K562 (cell line): Measurements from ENCODE around the gene SARS2. TPM values are rescaled to one million over a fixed set of nuclear protein-coding genes. Genes with fewer than 3 reads are reported as not detected.
A peak's percentile ranks its signal among the peaks of the same experiment; 100 is the strongest.

ENCODE experiments used
- ATAC-seq: fragments of 200-7000 bp; cut with Tn5 transposase; 3 replicates; pipeline ENCODE4 v1.9.1; 2020; ENCODE audit warnings: moderate library complexity
- BruUV-seq: library from RNA; stranded (reverse); fragments of 400-500 nt; replicated peaks from 2 replicates; lab custom pipeline; 2021; lab: Mats Ljungman, UMichigan
- CTCF ChIA-PET: fragments of 300-600 bp; formaldehyde crosslinking; extraction: SDS; loops from one replicate; lab custom pipeline; 2021; ENCODE audit warnings: low intra/inter-chr PET ratio; lab: Yijun Ruan, JAX
- POLR2A ChIA-PET: fragments of 300-600, 350-650 bp; sonication (Branson Sonifier 250); formaldehyde crosslinking; extraction: SDS; loops from one replicate; lab custom pipeline; 2021; ENCODE audit warnings: antibody characterized with exemption, inconsistent platforms; lab: Yijun Ruan, JAX
- DNase-seq, 4 experiments: peaks; one replicate each; pipeline versions ENCODE4 v3.0.0 to v3.0.0-alpha.2; 2011 to 2018; ENCODE audit warnings: low spot score in 3 of 4, mixed read lengths in 3 of 4; ENCODE audit errors: extremely low read depth in 1 of 4
- FAIRE-seq: peaks from 2 replicates; lab custom pipeline; 2011; peaks lifted over from hg19 to GRCh38; lab: Jason Lieb, UNC
- H2AFZ ChIP-seq: 2 replicates; pipeline ENCODE4 v1.6.0; 2011; ENCODE audit warnings: low read depth, low read length, control low read depth, inconsistent platforms
- H3K27ac ChIP-seq: fragments of 200-600 bp; 3 replicates; pipeline ENCODE4 v1.8.0; 2011; ENCODE audit warnings: low read depth, mild to moderate bottlenecking, control low read depth, inconsistent platforms, low read length, moderate library complexity, mixed read lengths; ENCODE audit errors: extremely low read depth
- H3K27me3 ChIP-seq, 2 experiments: fragments of 300-600 bp in 1 of 2; 2 replicates in 1 of 2; 3 replicates in 1 of 2; pipeline versions ENCODE4 v1.6.0 to v1.8.0; 2011; ENCODE audit warnings: inconsistent platforms in 2 of 2, low read length in 2 of 2, mild to moderate bottlenecking in 1 of 2, mixed read lengths in 1 of 2, moderate library complexity in 1 of 2; ENCODE audit not compliant: control insufficient read depth in 2 of 2, insufficient read depth in 2 of 2
- H3K36me3 ChIP-seq: fragments of 300-600 bp; 3 replicates; pipeline ENCODE4 v1.8.0; 2011; ENCODE audit warnings: mild to moderate bottlenecking, low read length, inconsistent platforms; ENCODE audit not compliant: control insufficient read depth, insufficient read depth
- H3K4me1 ChIP-seq, 2 experiments: fragments of 200-600 bp in 1 of 2; replicated peaks in 1 of 2; 2 replicates in 1 of 2; 3 replicates in 1 of 2; pipeline versions ENCODE4 v1.5.1 to v1.8.0; 2011; ENCODE audit warnings: inconsistent platforms in 2 of 2, low read length in 2 of 2, mild to moderate bottlenecking in 1 of 2, mixed read lengths in 1 of 2, moderate library complexity in 1 of 2; ENCODE audit not compliant: control insufficient read depth in 2 of 2, insufficient read depth in 2 of 2
- H3K4me2 ChIP-seq: 2 replicates; pipeline ENCODE4 v1.6.1; 2011; ENCODE audit warnings: low read length, control low read depth, inconsistent platforms, mixed read lengths; ENCODE audit not compliant: insufficient read depth
- H3K4me3 ChIP-seq: fragments of 200-600 bp; sonication (generic), shearing (Covaris generic); 2 replicates; pipeline ENCODE4 v1.5.1; 2016; ENCODE audit warnings: control low read depth, inconsistent platforms
- H3K79me2 ChIP-seq: fragments of 200-600 bp; 3 replicates; pipeline ENCODE4 v1.8.0; 2011; ENCODE audit warnings: low read length, inconsistent platforms; ENCODE audit not compliant: control insufficient read depth, insufficient read depth
- H3K9ac ChIP-seq, 2 experiments: 2 replicates each; pipeline versions ENCODE4 v1.6.0 to v1.6.1; 2011; ENCODE audit warnings: low read depth in 2 of 2, low read length in 2 of 2, control low read depth in 1 of 2, inconsistent platforms in 1 of 2, mild to moderate bottlenecking in 1 of 2, mixed read lengths in 1 of 2; ENCODE audit not compliant: insufficient read depth in 1 of 2
- H3K9me1 ChIP-seq: one replicate; pipeline ENCODE4 v1.6.0; 2011; ENCODE audit warnings: inconsistent platforms, mild to moderate bottlenecking, low read length, moderate library complexity; ENCODE audit not compliant: control insufficient read depth, insufficient read depth
- H3K9me3 ChIP-seq: replicated peaks from 2 replicates; pipeline ENCODE4 v1.5.1; 2011; ENCODE audit warnings: low read depth, low read length, inconsistent platforms; ENCODE audit not compliant: control insufficient read depth, insufficient read depth
- H4K20me1 ChIP-seq: replicated peaks from 2 replicates; pipeline ENCODE4 v1.6.1; 2011; ENCODE audit warnings: low read length, inconsistent platforms, mixed read lengths; ENCODE audit not compliant: control insufficient read depth, insufficient read depth
- AFF1 ChIP-seq, 2 experiments: fragments of 450-650 bp; IDR thresholded peaks; 2 replicates each; pipeline ENCODE4 v1.6.1; 2018; ENCODE audit warnings: mild to moderate bottlenecking in 2 of 2, low read depth in 1 of 2; ENCODE audit not compliant: partially characterized antibody in 2 of 2
- BRD4 ChIP-seq: fragments of 200-600 bp; sonication (generic); IDR thresholded peaks from 2 replicates; pipeline ENCODE4 v1.6.1; 2017; ENCODE audit warnings: inconsistent platforms
- EGR1 ChIP-seq: fragments of 450-650 bp; conservative IDR thresholded peaks from 2 replicates; pipeline ENCODE4 v1.6.1; 2017; ENCODE audit warnings: mild to moderate bottlenecking
- EP400 ChIP-seq: fragments of 450-650 bp; IDR thresholded peaks from 2 replicates; pipeline ENCODE4 v1.6.1; 2017; ENCODE audit warnings: antibody characterized with exemption, mild to moderate bottlenecking, moderate library complexity
- NEUROD1 ChIP-seq: fragments of 150-350 bp; IDR thresholded peaks from 2 replicates; pipeline ENCODE4 v1.6.1; 2014; ENCODE audit warnings: borderline replicate concordance, low read length, low read depth; ENCODE audit not compliant: partially characterized antibody
- NFYB ChIP-seq: IDR thresholded peaks from 2 replicates; pipeline ENCODE4 v1.6.1; 2011; ENCODE audit warnings: mild to moderate bottlenecking, moderate library complexity; ENCODE audit not compliant: insufficient read length; ENCODE audit errors: extremely low read depth
- NKRF ChIP-seq: fragments of 450-650 bp; IDR thresholded peaks from 2 replicates; pipeline ENCODE4 v1.6.1; 2016; ENCODE audit warnings: borderline replicate concordance
- NR1H2 ChIP-seq: sonication (generic); formaldehyde crosslinking; IDR thresholded peaks from 2 replicates; pipeline ENCODE4 v1.4.0; 2020; ENCODE audit warnings: mild to moderate bottlenecking, missing genetic modification reagents
- POLR2AphosphoS2 ChIP-seq: IDR thresholded peaks from 2 replicates; pipeline ENCODE4 v1.6.1; 2012; ENCODE audit warnings: low read length, improper control_type of control experiment
- POLR2AphosphoS5 ChIP-seq: IDR thresholded peaks from 2 replicates; pipeline ENCODE4 v1.6.1; 2011; ENCODE audit warnings: mild to moderate bottlenecking, low read depth, low read length, moderate library complexity; ENCODE audit not compliant: control insufficient read depth, insufficient read depth
- RFX1 ChIP-seq: fragments of 450-650 bp; IDR thresholded peaks from 2 replicates; pipeline ENCODE4 v1.6.1; 2016; ENCODE audit warnings: mild to moderate bottlenecking, moderate library complexity
- RFX7 ChIP-seq: fragments of 250-450 bp; sonication (Bioruptor Pico); IDR thresholded peaks from 2 replicates; pipeline ENCODE4 v1.5.1; 2021; ENCODE audit warnings: mild to moderate bottlenecking
- TSC22D4 ChIP-seq: fragments of 450-650 bp; IDR thresholded peaks from 2 replicates; pipeline ENCODE4 v1.6.1; 2016; ENCODE audit warnings: missing genetic modification characterization, missing biosample characterization, control low read depth
- ZBED1 ChIP-seq: IDR thresholded peaks from 2 replicates; pipeline ENCODE4 v1.6.1; 2014
- WGBS: fragments of 100-300 bp; shearing (Covaris generic); methylation state at CpG from one replicate; pipeline ENCODE4 v1.1.6; 2016; ENCODE audit warnings: low coverage, mixed read lengths; ENCODE audit not compliant: insufficient coverage; ENCODE audit errors: missing lambda C conversion rate; 5-methylcytosine and 5-hydroxymethylcytosine counted together
- in situ Hi-C: fragments of 300-500 bp; cut with MboI; formaldehyde crosslinking; loops from 4 replicates; pipeline ENCODE4 v1.15.0; 2018; ENCODE audit warnings: inconsistent platforms, mixed read lengths
- intact Hi-C: fragments of 100-400 bp; cut with micrococcal nuclease; formaldehyde crosslinking; loops from 2 replicates; pipeline ENCODE4 v1.14.2; 2022
- polyA plus RNA-seq, 8 experiments: library from polyadenylated mRNA; depleted of rRNA in 4 of 8; stranded (reverse) in 5 of 8; unstranded in 3 of 8; fragments of >200 nt; fragmentation: Nextera tagmentation in 2 of 8; fragmentation: Illumina TruSeq in 1 of 8; extraction: Ambion mirVana in 2 of 8; extraction: Trizol in 1 of 8; gene quantifications; 2 replicates each; pipeline versions ENCODE4 v1.2.1 to v1.2.3, GENCODE V29; 2011 to 2014; ENCODE audit warnings: inconsistent platforms in 1 of 8, missing spikeins in 1 of 8
- total RNA-seq, 7 experiments: library from RNA; depleted of rRNA in 6 of 7; stranded (reverse); fragments of >200 nt in 6 of 7; fragmentation: Illumina TruSeq in 2 of 7; extraction: Trizol in 2 of 7; gene quantifications; 2 replicates each; pipeline versions ENCODE4 v1.2.1 to v1.2.3, GENCODE V29; 2011 to 2021; ENCODE audit warnings: low replicate concordance in 1 of 7

SARS2 gene
- total and polyA plus RNA-seq, 9 of the 15 experiments (the other 6 are each of a cell fraction or from before 2014, with no cell fraction given), result 3.1 to 59.1 (median 31.7) TPM

GRCh38 chr19:38930776-38931520 is 385 bp upstream of the SARS2 start, which contains the start of gene MRPS12:
Gene MRPS12, plus strand, starts transcription at chr19:38930944. Its CDS starts 351 bp downstream, at chr19:38931295.
- Histone ChIP-seq H3K27ac (peak within 1 kb of the TSS; percentile 92), H3K9me3 (peaks cover 18% of the 10 kb centered on the region), H2AFZ (peak within 1 kb of the TSS; percentile 99), H3K4me1 (peaks cover 0 to 18% of the 10 kb centered on the region in 2 experiments; a peak in 3 of 5 replicates), H3K27me3 (no peaks in the 10 kb centered on the region), H4K20me1 (no peaks in the 10 kb centered on the region; the same call in 1 of the 2 replicates), H3K9me1 (no peaks in the 10 kb centered on the region), H3K9ac (peak within 1 kb of the TSS; percentile 91 to 98), H3K4me2 (peak within 1 kb of the TSS; percentile 100), H3K4me3 (peak within 1 kb of the TSS; percentile 71), H3K36me3 (peaks cover 36% of the 10 kb centered on the region), H3K79me2 (peaks cover 57% of the 10 kb centered on the region)
- ATAC-seq, result peak; percentile 99
- under 1% methylated on average over 38 of the region's 40 CpGs for WGBS
- in situ Hi-C loops (no loop called here), intact Hi-C loops (loop anchor here (1.0 to 10.0 kb wide), 6 partner anchors 32 to 416 kb away; partner anchors contain the start of genes ECH1, NFKBIB and SIRT2)
- peak; percentile 98 to 100 (median 100) for DNase-seq
- peak; percentile 100 for FAIRE-seq
- BruUV-seq, result TSS peak; percentile 83
- POLR2A ChIA-PET, result interaction anchor here (0.6 to 1.6 kb wide), 10 partner anchors 9 to 335 kb away, joined by 3 to 5 read pairs (median 4); partner anchors contain the start of genes ECH1, HNRNPL and RINL
- CTCF ChIA-PET, result interaction anchor here (0.8 to 2.6 kb wide), 7 partner anchors 80 to 528 kb away, joined by 3 to 16 read pairs (median 9); partner anchors contain the start of genes FAM98C and HNRNPL
- TF ChIP-seq EGR1, result no peak
- TF ChIP-seq RFX1, result no peak
- TF ChIP-seq TSC22D4 (tag), result no peak
- peak; percentile 58 for TF ChIP-seq EP400
- TF ChIP-seq BRD4, result no peak
- TF ChIP-seq POLR2AphosphoS5, result peak; percentile 85
- peak; percentile 74 for TF ChIP-seq NEUROD1
- TF ChIP-seq POLR2AphosphoS2, result 0 out of 2 replicates have a peak, but pooled peaks have one; percentile 46
- TF ChIP-seq ZBED1, result no peak
- TF ChIP-seq NR1H2 (CRISPR knock-in tag), result 0 out of 2 replicates have a peak, but pooled peaks have one; percentile 48
- peak; percentile 48 for TF ChIP-seq NKRF
- no peak for TF ChIP-seq RFX7 (CRISPR knock-in tag)
- TF ChIP-seq AFF1 (IDR thresholded peaks at IDR 0.05; ENCODE audit: low read depth in 1 of 2, partially characterized antibody in 2 of 2), result peak in 1 of 2 experiments; percentile 51
- peak; percentile 92 for TF ChIP-seq NFYB
